Measurements from ENCODE around the gene ARHGEF12. TPM values are rescaled to one million over a fixed set of nuclear protein-coding genes. Genes with fewer than 3 reads are reported as not detected.

ARHGEF12 gene
- total RNA-seq, 1 donor = 134 TPM

DNA sequence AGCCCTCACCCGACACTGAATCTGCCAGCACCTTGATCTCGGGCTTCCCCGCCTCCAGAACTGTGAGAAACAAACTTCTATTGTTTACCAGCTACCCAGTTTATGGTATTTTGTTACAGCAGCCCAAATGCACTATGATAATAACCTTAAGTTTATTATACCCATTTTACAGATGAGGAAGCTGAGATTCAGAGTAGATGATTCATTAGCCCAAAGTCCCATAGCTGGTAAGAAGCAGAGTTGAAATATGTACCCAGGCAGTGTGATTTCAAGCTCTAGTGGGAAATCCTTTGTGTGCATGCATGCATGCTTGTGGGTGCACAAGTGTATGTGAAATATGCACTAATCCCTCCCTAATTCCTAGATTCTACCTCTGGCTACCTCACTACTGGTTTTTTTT lies 183.3 kb downstream of the ARHGEF12 start:
- no peak overlapping the region for H3K27ac ChIP-seq (ENCODE audit: low read depth, low read length)
- H3K4me2 ChIP-seq (ENCODE audit: insufficient read depth, low read length) = no peak overlapping the region
- H3K79me2 ChIP-seq (ENCODE audit: insufficient read depth, low read length) = no peaks in the 10 kb centered on the region
- no peaks in the 10 kb centered on the region for H4K20me1 ChIP-seq (ENCODE audit: insufficient read depth, low read length)
- H3K4me3 ChIP-seq (ENCODE audit: insufficient read depth, low read length) = no peak overlapping the region
- TF ChIP-seq, protein P1, sequence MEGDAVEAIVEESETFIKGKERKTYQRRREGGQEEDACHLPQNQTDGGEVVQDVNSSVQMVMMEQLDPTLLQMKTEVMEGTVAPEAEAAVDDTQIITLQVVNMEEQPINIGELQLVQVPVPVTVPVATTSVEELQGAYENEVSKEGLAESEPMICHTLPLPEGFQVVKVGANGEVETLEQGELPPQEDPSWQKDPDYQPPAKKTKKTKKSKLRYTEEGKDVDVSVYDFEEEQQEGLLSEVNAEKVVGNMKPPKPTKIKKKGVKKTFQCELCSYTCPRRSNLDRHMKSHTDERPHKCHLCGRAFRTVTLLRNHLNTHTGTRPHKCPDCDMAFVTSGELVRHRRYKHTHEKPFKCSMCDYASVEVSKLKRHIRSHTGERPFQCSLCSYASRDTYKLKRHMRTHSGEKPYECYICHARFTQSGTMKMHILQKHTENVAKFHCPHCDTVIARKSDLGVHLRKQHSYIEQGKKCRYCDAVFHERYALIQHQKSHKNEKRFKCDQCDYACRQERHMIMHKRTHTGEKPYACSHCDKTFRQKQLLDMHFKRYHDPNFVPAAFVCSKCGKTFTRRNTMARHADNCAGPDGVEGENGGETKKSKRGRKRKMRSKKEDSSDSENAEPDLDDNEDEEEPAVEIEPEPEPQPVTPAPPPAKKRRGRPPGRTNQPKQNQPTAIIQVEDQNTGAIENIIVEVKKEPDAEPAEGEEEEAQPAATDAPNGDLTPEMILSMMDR (IDR thresholded peaks at IDR 0.05; ENCODE audit: extremely low read depth, low read depth, low read length) = no peak
- no peaks in the 10 kb centered on the region for H3K4me1 ChIP-seq (ENCODE audit: insufficient read depth, low read length)
- DNase-seq (ENCODE audit: insufficient read length, low spot score, missing footprints) = no peak
- peaks cover 5% of the 10 kb centered on the region for H3K27me3 ChIP-seq (ENCODE audit: insufficient read depth, low read length)
- no peaks in the 10 kb centered on the region for H3K9me3 ChIP-seq (ENCODE audit: low read depth, low read length)
- H2AFZ ChIP-seq (ENCODE audit: low read length) = no peak overlapping the region
- no peaks in the 10 kb centered on the region for H3K36me3 ChIP-seq (ENCODE audit: insufficient read depth, low read length)

DNA sequence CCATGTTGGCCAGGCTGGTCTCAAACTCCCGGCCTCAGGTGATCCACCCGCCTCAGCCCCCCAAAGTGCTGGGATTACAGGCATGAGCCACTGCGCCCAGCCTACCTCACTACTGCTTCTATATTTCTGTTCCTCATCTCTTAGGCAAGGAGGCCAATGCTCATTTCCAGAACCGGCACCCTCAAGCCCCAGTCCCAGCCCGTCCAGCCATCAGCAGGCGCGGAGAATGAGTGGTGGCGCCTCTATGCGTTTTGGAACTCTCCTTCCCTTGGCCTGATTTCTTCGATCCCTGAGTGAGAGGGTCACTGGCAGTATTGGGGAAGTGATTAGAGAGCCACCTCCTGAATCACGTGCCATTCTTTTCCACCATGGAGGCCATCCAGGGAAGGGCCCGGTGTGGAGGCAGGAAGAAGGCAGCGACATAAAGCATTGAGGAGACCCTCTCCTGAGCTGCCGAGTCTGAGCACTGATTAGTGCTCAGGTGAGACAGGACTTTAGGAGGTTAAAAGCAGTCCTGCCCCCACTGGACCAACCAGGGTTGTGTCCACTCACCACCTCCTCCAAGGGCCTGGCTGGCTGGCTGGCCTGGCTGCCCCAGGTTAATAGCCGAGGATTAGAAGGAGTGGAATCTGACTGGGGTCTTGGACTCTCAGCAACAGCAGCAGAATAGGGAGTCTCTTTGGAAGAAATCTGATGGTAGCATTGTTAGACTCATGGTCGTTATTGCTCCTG lies 184.0 kb downstream of the ARHGEF12 start:
- Histone ChIP-seq H3K36me3 (ENCODE audit: insufficient read depth, low read length) (no peaks in the 10 kb centered on the region), H4K20me1 (ENCODE audit: insufficient read depth, low read length) (no peaks in the 10 kb centered on the region), H3K9me3 (ENCODE audit: low read depth, low read length) (no peaks in the 10 kb centered on the region), H3K27ac (ENCODE audit: low read depth, low read length) (no peak overlapping the region), H2AFZ (ENCODE audit: low read length) (no peak overlapping the region), H3K4me1 (ENCODE audit: insufficient read depth, low read length) (no peaks in the 10 kb centered on the region), H3K79me2 (ENCODE audit: insufficient read depth, low read length) (no peaks in the 10 kb centered on the region), H3K4me3 (ENCODE audit: insufficient read depth, low read length) (no peak overlapping the region), H3K27me3 (ENCODE audit: insufficient read depth, low read length) (no peaks in the 10 kb centered on the region), H3K4me2 (ENCODE audit: insufficient read depth, low read length) (no peak overlapping the region)
- DNase-seq (ENCODE audit: insufficient read length, low spot score, missing footprints) = peak; percentile 65
- TF ChIP-seq, protein P1 (IDR thresholded peaks at IDR 0.05; ENCODE audit: extremely low read depth, low read depth, low read length) = no peak

DNA sequence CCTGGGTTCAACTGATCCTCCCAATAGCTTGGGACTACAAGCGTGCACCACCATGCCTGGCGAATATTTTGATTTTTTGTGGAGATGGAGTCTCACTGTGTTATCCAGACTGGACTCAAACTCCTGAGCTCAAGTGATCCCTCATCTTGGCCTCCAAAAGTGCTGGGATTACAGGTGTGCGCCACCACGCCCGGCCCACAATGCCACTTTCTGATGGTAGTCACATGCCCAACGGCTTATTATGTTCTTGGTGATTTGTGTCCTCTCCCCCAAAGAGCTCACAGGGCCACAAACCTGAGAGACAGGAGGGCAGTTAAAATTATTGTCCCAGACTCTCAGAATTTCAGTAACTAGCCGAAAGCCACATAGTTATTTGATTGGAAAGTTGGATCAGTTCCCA lies 185.0 kb downstream of the ARHGEF12 start:
- H2AFZ ChIP-seq (ENCODE audit: low read length) = no peak overlapping the region

DNA sequence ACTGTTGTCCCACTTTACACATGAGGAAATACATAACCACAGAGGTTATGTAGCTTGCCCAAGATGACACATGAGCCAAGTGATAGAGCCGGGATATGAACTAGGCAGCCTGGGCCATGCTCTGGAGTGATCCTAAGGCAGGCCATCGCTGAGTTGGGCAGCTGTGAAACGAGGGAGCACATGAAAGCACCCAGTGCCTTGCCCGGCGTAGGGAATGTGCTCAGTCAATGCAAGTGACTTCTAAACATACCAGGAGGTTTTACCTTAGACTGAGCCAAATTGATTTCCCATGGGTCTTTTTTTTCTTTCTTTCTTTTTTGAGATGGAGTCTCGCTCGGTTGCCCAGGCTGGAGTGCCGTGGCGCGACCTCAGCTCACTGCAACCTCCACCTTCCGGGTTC lies 185.8 kb downstream of the ARHGEF12 start:
- Histone ChIP-seq H3K4me3 (ENCODE audit: insufficient read depth, low read length) (no peak overlapping the region), H3K79me2 (ENCODE audit: insufficient read depth, low read length) (no peaks in the 10 kb centered on the region), H3K27me3 (ENCODE audit: insufficient read depth, low read length) (peaks cover 3% of the 10 kb centered on the region), H3K27ac (ENCODE audit: low read depth, low read length) (no peak overlapping the region), H3K4me1 (ENCODE audit: insufficient read depth, low read length) (no peaks in the 10 kb centered on the region), H4K20me1 (ENCODE audit: insufficient read depth, low read length) (no peaks in the 10 kb centered on the region), H3K4me2 (ENCODE audit: insufficient read depth, low read length) (no peak overlapping the region), H3K36me3 (ENCODE audit: insufficient read depth, low read length) (no peaks in the 10 kb centered on the region), H2AFZ (ENCODE audit: low read length) (no peak overlapping the region), H3K9me3 (ENCODE audit: low read depth, low read length) (no peaks in the 10 kb centered on the region)
- DNase-seq (ENCODE audit: insufficient read length, low spot score, missing footprints) = no peak
- TF ChIP-seq, protein P1 (IDR thresholded peaks at IDR 0.05; ENCODE audit: extremely low read depth, low read depth, low read length) = no peak

More for the DNA sequence above, 185.0 kb downstream of the ARHGEF12 start:
- H4K20me1 ChIP-seq (ENCODE audit: insufficient read depth, low read length) = no peaks in the 10 kb centered on the region
- no peak overlapping the region for H3K4me3 ChIP-seq (ENCODE audit: insufficient read depth, low read length)
- TF ChIP-seq, protein P1 (IDR thresholded peaks at IDR 0.05; ENCODE audit: extremely low read depth, low read depth, low read length) = no peak
- no peak overlapping the region for H3K4me2 ChIP-seq (ENCODE audit: insufficient read depth, low read length)
- no peaks in the 10 kb centered on the region for H3K4me1 ChIP-seq (ENCODE audit: insufficient read depth, low read length)
- no peaks in the 10 kb centered on the region for H3K79me2 ChIP-seq (ENCODE audit: insufficient read depth, low read length)
- H3K36me3 ChIP-seq (ENCODE audit: insufficient read depth, low read length) = no peaks in the 10 kb centered on the region
- no peak overlapping the region for H3K27ac ChIP-seq (ENCODE audit: low read depth, low read length)
- H3K9me3 ChIP-seq (ENCODE audit: low read depth, low read length) = no peaks in the 10 kb centered on the region
- no peak for DNase-seq (ENCODE audit: insufficient read length, low spot score, missing footprints)
- H3K27me3 ChIP-seq (ENCODE audit: insufficient read depth, low read length) = no peaks in the 10 kb centered on the region
